SK-N-SH (cell line): Measurements from ENCODE around the gene PEAK1. TPM values are rescaled to one million over a fixed set of nuclear protein-coding genes. Genes with fewer than 3 reads are reported as not detected.

Source experiments
- CTCF ChIA-PET: fragments of 300-600, 350-600 bp; formaldehyde crosslinking; extraction: SDS; loops from one replicate; lab custom pipeline; 2021; lab: Yijun Ruan, JAX
- POLR2A ChIA-PET: fragments of 350-600 bp; sonication (Branson Sonifier 250); formaldehyde crosslinking; extraction: SDS; loops from one replicate; lab custom pipeline; 2020; ENCODE audit warnings: antibody characterized with exemption, inconsistent platforms; lab: Yijun Ruan, JAX
- DNase-seq: peaks from one replicate; pipeline ENCODE4 v3.0.0; 2012
- H2AFZ ChIP-seq: fragments of 200-600 bp; sonication (generic); 2 replicates; pipeline ENCODE4 v1.8.1; 2016; ENCODE audit warnings: antibody characterized with exemption, mild to moderate bottlenecking, low read depth
- H3F3A ChIP-seq: fragments of 200-600 bp; sonication (generic); replicated peaks from 2 replicates; pipeline ENCODE3; 2016; ENCODE audit warnings: antibody characterized with exemption, mild to moderate bottlenecking; ENCODE audit not compliant: insufficient read depth
- H3K27ac ChIP-seq, 2 experiments: fragments of 200-500 bp in 1 of 2; fragments of 200-600 bp in 1 of 2; sonication (Bioruptor generic) in 1 of 2; sonication (generic), shearing (Covaris generic) in 1 of 2; 2 replicates each; pipeline versions ENCODE4 v1.5.1 to v1.6.1; 2014 to 2016; ENCODE audit warnings: low read depth in 2 of 2, inconsistent platforms in 1 of 2, low read length in 1 of 2, mild to moderate bottlenecking in 1 of 2, mixed read lengths in 1 of 2
- H3K27me3 ChIP-seq: fragments of 200-600 bp; sonication (generic), shearing (Covaris generic); 2 replicates; pipeline ENCODE4 v1.6.1; 2016; ENCODE audit warnings: mixed run types; ENCODE audit not compliant: insufficient read depth
- H3K36me3 ChIP-seq, 2 experiments: fragments of 200-500 bp in 1 of 2; fragments of 200-600 bp in 1 of 2; sonication (Bioruptor generic) in 1 of 2; sonication (generic) in 1 of 2; replicated peaks in 1 of 2; 2 replicates each; pipeline versions ENCODE3 to v1.5.1; 2014 to 2016; ENCODE audit warnings: low read length in 1 of 2, mild to moderate bottlenecking in 1 of 2; ENCODE audit not compliant: insufficient read depth in 2 of 2, control insufficient read depth in 1 of 2
- H3K4me1 ChIP-seq, 2 experiments: fragments of 200-500 bp in 1 of 2; fragments of 200-600 bp in 1 of 2; sonication (Bioruptor generic) in 1 of 2; sonication (generic), shearing (Covaris generic) in 1 of 2; 2 replicates each; pipeline versions ENCODE4 v1.5.1 to v1.6.1; 2014 to 2016; ENCODE audit warnings: low read depth in 1 of 2, low read length in 1 of 2, mixed run types in 1 of 2; ENCODE audit not compliant: insufficient read depth in 2 of 2, control insufficient read depth in 1 of 2
- H3K4me2 ChIP-seq: fragments of 200-600 bp; sonication (generic), shearing (Covaris generic); 2 replicates; pipeline ENCODE4 v1.6.1; 2017; ENCODE audit warnings: mixed run types
- H3K4me3 ChIP-seq, 2 experiments: fragments of 200-500 bp in 1 of 2; fragments of 200-600 bp in 1 of 2; sonication (Bioruptor generic) in 1 of 2; sonication (generic), shearing (Covaris generic) in 1 of 2; 2 replicates each; pipeline versions ENCODE4 v1.5.1 to v1.8.1; 2014 to 2016; ENCODE audit warnings: low read depth in 2 of 2, inconsistent platforms in 1 of 2, low read length in 1 of 2, mild to moderate bottlenecking in 1 of 2, mixed read lengths in 1 of 2, moderate library complexity in 1 of 2
- H3K79me2 ChIP-seq: fragments of 200-600 bp; sonication (generic); 2 replicates; pipeline ENCODE4 v1.8.1; 2017; ENCODE audit warnings: mild to moderate bottlenecking; ENCODE audit not compliant: insufficient read depth
- H3K9ac ChIP-seq: fragments of 200-600 bp; sonication (generic); 2 replicates; pipeline ENCODE4 v1.6.1; 2017; ENCODE audit warnings: mixed run types
- H3K9me2 ChIP-seq: fragments of 200-600 bp; sonication (generic); 2 replicates; pipeline ENCODE4 v1.6.1; 2017; ENCODE audit warnings: mixed run types
- H3K9me3 ChIP-seq: fragments of 200-600 bp; sonication (generic); 2 replicates; pipeline ENCODE4 v1.6.1; 2017; ENCODE audit warnings: mixed run types, mild to moderate bottlenecking, moderate library complexity
- H4K20me1 ChIP-seq: fragments of 200-600 bp; sonication (generic); 2 replicates; pipeline ENCODE4 v1.6.1; 2017; ENCODE audit warnings: mild to moderate bottlenecking, mixed run types; ENCODE audit not compliant: insufficient read depth
- ELF1 ChIP-seq: IDR thresholded peaks from 2 replicates; pipeline ENCODE4 v1.4.0; 2012
- EZH2phosphoT487 ChIP-seq: fragments of 200-600 bp; sonication (generic); IDR thresholded peaks from 2 replicates; pipeline ENCODE4 v1.6.1; 2017; ENCODE audit warnings: low read depth, mixed run types, mild to moderate bottlenecking, antibody characterized with exemption, moderate library complexity, borderline replicate concordance
- GABPA ChIP-seq: IDR thresholded peaks from 2 replicates; pipeline ENCODE4 v1.4.0; 2012; ENCODE audit warnings: low read depth, mild to moderate bottlenecking
- MAX ChIP-seq: IDR thresholded peaks from 2 replicates; pipeline ENCODE4 v1.4.0; 2012; ENCODE audit warnings: low read depth
- MEF2A ChIP-seq: IDR thresholded peaks from 2 replicates; pipeline ENCODE4 v1.4.0; 2012; ENCODE audit warnings: low read depth, borderline replicate concordance
- NRF1 ChIP-seq: IDR thresholded peaks from 2 replicates; pipeline ENCODE4 v1.6.1; 2012; ENCODE audit warnings: low read depth, mild to moderate bottlenecking, low read length
- RAD21 ChIP-seq: IDR thresholded peaks from 2 replicates; pipeline ENCODE4 v1.6.1; 2012; ENCODE audit warnings: mild to moderate bottlenecking, low read length
- RFX5 ChIP-seq: IDR thresholded peaks from 2 replicates; pipeline ENCODE4 v1.6.1; 2012; ENCODE audit warnings: mild to moderate bottlenecking, improper control_type of control experiment, low read length
- SIN3A ChIP-seq: IDR thresholded peaks from 2 replicates; pipeline ENCODE4 v1.6.1; 2012; ENCODE audit warnings: low read depth, mild to moderate bottlenecking, low read length, moderate library complexity, borderline replicate concordance
- YY1 ChIP-seq: IDR thresholded peaks from 2 replicates; pipeline ENCODE4 v1.4.0; 2012; ENCODE audit warnings: low read depth, mild to moderate bottlenecking
- WGBS: methylation state at CpG from one replicate; pipeline ENCODE4 v1.1.6; 2017; ENCODE audit warnings: low lambda C conversion rate; 5-methylcytosine and 5-hydroxymethylcytosine counted together
- polyA plus RNA-seq, 3 experiments: library from polyadenylated mRNA; depleted of rRNA; stranded (reverse); fragments of >200 nt; gene quantifications; 2 replicates each; pipeline ENCODE4 v1.2.3, GENCODE V29; 2012
- TF ChIP-seq, protein P1 (sequence below): fragments of 150-350 bp; IDR thresholded peaks from 2 replicates; pipeline ENCODE4 v1.6.1; 2016; ENCODE audit warnings: mild to moderate bottlenecking, low read depth, low read length
- TF ChIP-seq, protein P2 (sequence below): IDR thresholded peaks from 2 replicates; pipeline ENCODE4; 2012
- TF ChIP-seq, protein P3 (sequence below): fragments of 150-350 bp; IDR thresholded peaks from 2 replicates; pipeline ENCODE4 v1.6.1; 2017; ENCODE audit warnings: antibody characterized with exemption, low read length, low read depth, borderline replicate concordance

PEAK1 gene
- polyA plus RNA-seq, 1 of the 3 experiments (the other 2 are of a cell fraction), result 9.0 TPM

- Histone ChIP-seq H3K4me1 (no peaks in the 10 kb centered on the region), H3K27ac (no peak overlapping the region), H3K4me2 (no peak overlapping the region), H3K9me3 (no peaks in the 10 kb centered on the region), H3K79me2 (peaks cover 27% of the 10 kb centered on the region), H3K4me3 (no peak overlapping the region), H3K27me3 (no peaks in the 10 kb centered on the region), H3K9ac (no peak overlapping the region), H4K20me1 (no peaks in the 10 kb centered on the region), H2AFZ (no peak overlapping the region), H3K9me2 (no peaks in the 10 kb centered on the region), H3K36me3 (peaks cover 0 to 11% of the 10 kb centered on the region in 2 experiments), H3F3A (no peaks in the 10 kb centered on the region)
- ChIA-PET POLR2A (no interaction called here), CTCF (interaction anchor here (0.7 to 4.9 kb wide), 5 partner anchors 8 to 417 kb away, joined by 3 to 36 read pairs (median 7); no protein-coding TSS in a partner anchor)
- 100% methylated on average over 3 of the region's 3 CpGs for WGBS
- no peak for DNase-seq
- TF ChIP-seq NRF1 (no peak), GABPA (no peak), MAX (no peak), SIN3A (no peak), RAD21 (no peak), MEF2A (no peak)
- TF ChIP-seq, protein P1, sequence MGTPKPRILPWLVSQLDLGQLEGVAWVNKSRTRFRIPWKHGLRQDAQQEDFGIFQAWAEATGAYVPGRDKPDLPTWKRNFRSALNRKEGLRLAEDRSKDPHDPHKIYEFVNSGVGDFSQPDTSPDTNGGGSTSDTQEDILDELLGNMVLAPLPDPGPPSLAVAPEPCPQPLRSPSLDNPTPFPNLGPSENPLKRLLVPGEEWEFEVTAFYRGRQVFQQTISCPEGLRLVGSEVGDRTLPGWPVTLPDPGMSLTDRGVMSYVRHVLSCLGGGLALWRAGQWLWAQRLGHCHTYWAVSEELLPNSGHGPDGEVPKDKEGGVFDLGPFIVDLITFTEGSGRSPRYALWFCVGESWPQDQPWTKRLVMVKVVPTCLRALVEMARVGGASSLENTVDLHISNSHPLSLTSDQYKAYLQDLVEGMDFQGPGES, result no peak
- TF ChIP-seq, protein P2, sequence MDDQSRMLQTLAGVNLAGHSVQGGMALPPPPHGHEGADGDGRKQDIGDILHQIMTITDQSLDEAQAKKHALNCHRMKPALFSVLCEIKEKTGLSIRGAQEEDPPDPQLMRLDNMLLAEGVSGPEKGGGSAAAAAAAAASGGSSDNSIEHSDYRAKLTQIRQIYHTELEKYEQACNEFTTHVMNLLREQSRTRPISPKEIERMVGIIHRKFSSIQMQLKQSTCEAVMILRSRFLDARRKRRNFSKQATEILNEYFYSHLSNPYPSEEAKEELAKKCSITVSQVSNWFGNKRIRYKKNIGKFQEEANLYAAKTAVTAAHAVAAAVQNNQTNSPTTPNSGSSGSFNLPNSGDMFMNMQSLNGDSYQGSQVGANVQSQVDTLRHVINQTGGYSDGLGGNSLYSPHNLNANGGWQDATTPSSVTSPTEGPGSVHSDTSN, result no peak
- TF ChIP-seq, protein P3, sequence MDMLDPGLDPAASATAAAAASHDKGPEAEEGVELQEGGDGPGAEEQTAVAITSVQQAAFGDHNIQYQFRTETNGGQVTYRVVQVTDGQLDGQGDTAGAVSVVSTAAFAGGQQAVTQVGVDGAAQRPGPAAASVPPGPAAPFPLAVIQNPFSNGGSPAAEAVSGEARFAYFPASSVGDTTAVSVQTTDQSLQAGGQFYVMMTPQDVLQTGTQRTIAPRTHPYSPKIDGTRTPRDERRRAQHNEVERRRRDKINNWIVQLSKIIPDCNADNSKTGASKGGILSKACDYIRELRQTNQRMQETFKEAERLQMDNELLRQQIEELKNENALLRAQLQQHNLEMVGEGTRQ, result no peak
These were observed 293.2 kb downstream of the PEAK1 start for GRCh38 chr15:77126529-77127326.

- H3K27ac ChIP-seq, result no peak overlapping the region
- H3K9me2 ChIP-seq, result no peaks in the 10 kb centered on the region
- peaks cover 16% of the 10 kb centered on the region for H3K79me2 ChIP-seq
- peaks cover 3 to 5% of the 10 kb centered on the region in 2 experiments; a peak in 3 of 4 replicates for H3K4me1 ChIP-seq
- H3K9me3 ChIP-seq, result no peaks in the 10 kb centered on the region
- H3K4me3 ChIP-seq, result no peak overlapping the region
- ChIA-PET CTCF (interaction anchor here (2.7 to 4.9 kb wide), 2 partner anchors 19 to 420 kb away, joined by 7 to 36 read pairs; no protein-coding TSS in a partner anchor), POLR2A (no interaction called here)
- no peaks in the 10 kb centered on the region for H3K27me3 ChIP-seq
- whole genome bisulfite sequencing, result 100% methylated on average over 1 of the region's 1 CpG
- peaks cover 7% of the 10 kb centered on the region; the same call in 1 of the 2 replicates for H4K20me1 ChIP-seq
- peaks cover 0 to 2% of the 10 kb centered on the region in 2 experiments for H3K36me3 ChIP-seq
- H3K4me2 ChIP-seq, result no peak overlapping the region
- TF ChIP-seq RAD21 (no peak), EZH2phosphoT487 (no peak), YY1 (no peak), ELF1 (no peak), RFX5 (no peak)
- no peak overlapping the region for H3K9ac ChIP-seq
- H3F3A ChIP-seq, result peaks cover 5% of the 10 kb centered on the region
- H2AFZ ChIP-seq, result no peak overlapping the region
- DNase-seq, result no peak
These were observed 296.1 kb downstream of the PEAK1 start for GRCh38 chr15:77123854-77124253.
